ENCODE results near the gene NDOR1. TPM values are rescaled to one million over a fixed set of nuclear protein-coding genes. Genes with fewer than 3 reads are reported as not detected.

Gene NDOR1
- total and polyA plus RNA-seq, 2 of the 8 experiments (the other 6 are each of a cell fraction or from before 2014, with no cell fraction given): 25.7 to 32.3 TPM

DNA sequence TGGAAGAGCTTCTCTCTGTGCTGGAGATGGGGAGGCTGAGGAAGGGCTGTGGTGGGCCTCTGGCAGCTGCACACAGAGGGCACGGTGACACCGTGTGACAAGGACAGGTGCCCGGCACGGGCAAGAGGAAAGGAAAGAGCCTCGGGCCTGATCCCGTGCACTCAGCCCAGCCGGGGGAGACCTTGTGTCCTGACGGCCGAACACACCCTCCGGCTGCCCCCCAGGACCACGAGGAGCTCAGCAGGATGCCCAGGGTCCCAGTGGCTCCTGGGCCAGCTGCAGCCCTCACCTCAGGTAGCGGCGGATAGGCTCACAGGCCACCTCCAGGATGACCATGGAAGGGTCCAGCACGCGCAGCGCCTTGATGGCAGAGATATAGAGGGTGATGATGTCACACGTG lies 22.7 kb upstream of the NDOR1 start:
- Histone ChIP-seq H3K18ac (ENCODE audit: extremely low read depth, low read length) (no peak overlapping the region), H2BK12ac (ENCODE audit: low read depth, low read length) (no peak overlapping the region), H2BK5ac (ENCODE audit: low read depth, low read length) (no peak overlapping the region), H3K27me3 (replicated peaks in 1 of 4; ENCODE audit: control insufficient read depth in 3 of 4, extremely low read depth in 1 of 4, insufficient read depth in 3 of 4, low read length in 3 of 4) (no peaks in the 10 kb centered on the region; a peak in 1 of 7 replicates), H2BK20ac (ENCODE audit: low read length) (no peak overlapping the region), H3K23ac (ENCODE audit: insufficient read length) (no peak overlapping the region), H3K27ac (ENCODE audit: low read depth, low read length) (no peak overlapping the region), H3K4me1 (replicated peaks in 1 of 4; ENCODE audit: control insufficient read depth in 3 of 4, insufficient read depth in 4 of 4, low read length in 3 of 4) (peaks cover 0 to 9% (median 3%) of the 10 kb centered on the region in 4 experiments; a peak in 3 of 7 replicates), H4K20me1 (replicated peaks in 1 of 2; ENCODE audit: control insufficient read depth in 1 of 2, insufficient read depth in 2 of 2, low read length in 2 of 2) (peaks cover 2 to 24% of the 10 kb centered on the region in 2 experiments), H3K56ac (replicated peaks; ENCODE audit: insufficient read length, low read depth, low read length) (no peak overlapping the region), H3K9me3 (ENCODE audit: insufficient read depth in 2 of 2, low read depth in 1 of 2, low read length in 1 of 2) (no peaks in the 10 kb centered on the region), H4K8ac (ENCODE audit: extremely low read depth, insufficient read depth, low read length) (no peak overlapping the region), H3K23me2 (ENCODE audit: low read depth, low read length) (peaks cover 4% of the 10 kb centered on the region; the same call in 1 of the 2 replicates), H2AK5ac (ENCODE audit: low read depth, low read length) (no peak overlapping the region), H2BK120ac (replicated peaks; ENCODE audit: low read depth, low read length) (no peak overlapping the region), H3K4me2 (ENCODE audit: insufficient read depth in 1 of 2, low read depth in 2 of 2, low read length in 2 of 2) (no peak overlapping the region), H3K36me3 (ENCODE audit: control insufficient read depth in 2 of 4, insufficient read depth in 4 of 4, low read length in 3 of 4) (peaks cover 0 to 40% (median 10%) of the 10 kb centered on the region in 4 experiments; a peak in 7 of 8 replicates), H2BK15ac (ENCODE audit: low read length) (no peak overlapping the region), H3K14ac (ENCODE audit: insufficient read length) (no peak overlapping the region), H2AFZ (ENCODE audit: low read length) (no peak overlapping the region), H3K9ac (replicated peaks in 1 of 4; ENCODE audit: extremely low read depth in 1 of 4, low read depth in 3 of 4, low read length in 3 of 4) (no peak overlapping the region), H3K4me3 (ENCODE audit: extremely low read depth in 1 of 4, insufficient read depth in 2 of 4, low read depth in 3 of 4, low read length in 4 of 4) (no peak overlapping the region), H3K4ac (replicated peaks; ENCODE audit: insufficient read length, low read depth, low read length) (no peak overlapping the region), H4K5ac (ENCODE audit: insufficient read length, low read depth, low read length) (no peak overlapping the region), H3K79me1 (ENCODE audit: low read depth, low read length) (peaks cover 3% of the 10 kb centered on the region), H4K91ac (replicated peaks; ENCODE audit: insufficient read length, low read length) (no peak overlapping the region), H3K79me2 (ENCODE audit: control insufficient read depth in 1 of 2, insufficient read depth in 2 of 2, low read length in 2 of 2) (peaks cover 0 to 17% of the 10 kb centered on the region in 2 experiments; a peak in 2 of 4 replicates)
- POLR2A ChIA-PET (ENCODE audit: partially characterized antibody): no interaction called here
- TF ChIP-seq PHF8 (conservative IDR thresholded peaks at IDR 0.05; ENCODE audit: low read depth, low read length): no peak
- TF ChIP-seq, protein P1, sequence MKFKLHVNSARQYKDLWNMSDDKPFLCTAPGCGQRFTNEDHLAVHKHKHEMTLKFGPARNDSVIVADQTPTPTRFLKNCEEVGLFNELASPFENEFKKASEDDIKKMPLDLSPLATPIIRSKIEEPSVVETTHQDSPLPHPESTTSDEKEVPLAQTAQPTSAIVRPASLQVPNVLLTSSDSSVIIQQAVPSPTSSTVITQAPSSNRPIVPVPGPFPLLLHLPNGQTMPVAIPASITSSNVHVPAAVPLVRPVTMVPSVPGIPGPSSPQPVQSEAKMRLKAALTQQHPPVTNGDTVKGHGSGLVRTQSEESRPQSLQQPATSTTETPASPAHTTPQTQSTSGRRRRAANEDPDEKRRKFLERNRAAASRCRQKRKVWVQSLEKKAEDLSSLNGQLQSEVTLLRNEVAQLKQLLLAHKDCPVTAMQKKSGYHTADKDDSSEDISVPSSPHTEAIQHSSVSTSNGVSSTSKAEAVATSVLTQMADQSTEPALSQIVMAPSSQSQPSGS (IDR thresholded peaks at IDR 0.05; ENCODE audit: low read length): no peak
- TF ChIP-seq, protein P2, sequence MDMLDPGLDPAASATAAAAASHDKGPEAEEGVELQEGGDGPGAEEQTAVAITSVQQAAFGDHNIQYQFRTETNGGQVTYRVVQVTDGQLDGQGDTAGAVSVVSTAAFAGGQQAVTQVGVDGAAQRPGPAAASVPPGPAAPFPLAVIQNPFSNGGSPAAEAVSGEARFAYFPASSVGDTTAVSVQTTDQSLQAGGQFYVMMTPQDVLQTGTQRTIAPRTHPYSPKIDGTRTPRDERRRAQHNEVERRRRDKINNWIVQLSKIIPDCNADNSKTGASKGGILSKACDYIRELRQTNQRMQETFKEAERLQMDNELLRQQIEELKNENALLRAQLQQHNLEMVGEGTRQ (IDR thresholded peaks at IDR 0.05; ENCODE audit: low read length): no peak
- TF ChIP-seq NRF1 (IDR thresholded peaks at IDR 0.05; ENCODE audit: low read depth, low read length): no peak
- no peak for TF ChIP-seq TBP (IDR thresholded peaks at IDR 0.05; ENCODE audit: low read depth, low read length)
- FAIRE-seq (no peak), DNase-seq (ENCODE audit: low read depth in 1 of 2, low spot score in 2 of 2) (no peak)
- CTCF ChIA-PET (ENCODE audit: partially characterized antibody): interaction anchor here (0.6 to 0.9 kb wide), 2 partner anchors 54 to 116 kb away, joined by 3 to 5 read pairs; no protein-coding TSS in a partner anchor
- WGBS, 2 experiments (ENCODE audit: extremely low coverage in 1 of 2, insufficient coverage in 1 of 2, insufficient read length in 1 of 2, insufficient replicate concordance in 2 of 2, low coverage in 1 of 2, low lambda C conversion rate in 2 of 2, missing lambda C conversion rate in 1 of 2): 81% methylated on average over 17 of the region's 17 CpGs; no CpG with 5 or more reads in 1 of the 2 experiments

Data from H1 (cell line).